H9 (cell line): ENCODE measurements around the gene TDO2. TPM values are rescaled to one million over a fixed set of nuclear protein-coding genes. Genes with fewer than 3 reads are reported as not detected.

ENCODE experiments used
- DNase-seq: peaks from one replicate; pipeline ENCODE4 v3.0.0-alpha.2; 2017
- H2AFZ ChIP-seq: one replicate; pipeline ENCODE4 v1.6.1; 2013; ENCODE audit warnings: mild to moderate bottlenecking, low read length, control low read depth, moderate library complexity
- H2AK5ac ChIP-seq: 2 replicates; pipeline ENCODE4 v1.6.1; 2013; ENCODE audit warnings: low read length, control low read depth, mixed read lengths; ENCODE audit not compliant: insufficient read length
- H2BK120ac ChIP-seq: one replicate; pipeline ENCODE4 v1.6.1; 2013; ENCODE audit warnings: low read depth, mild to moderate bottlenecking, low read length, control low read depth, inconsistent platforms; ENCODE audit not compliant: poor library complexity, severe bottlenecking
- H2BK12ac ChIP-seq: 2 replicates; pipeline ENCODE4 v1.6.1; 2013; ENCODE audit warnings: low read length, control low read depth, mixed read lengths, low read depth; ENCODE audit not compliant: insufficient read length
- H2BK15ac ChIP-seq: 2 replicates; pipeline ENCODE4 v1.6.1; 2013; ENCODE audit warnings: low read depth, low read length, control low read depth
- H2BK20ac ChIP-seq: one replicate; pipeline ENCODE4 v1.6.1; 2013; ENCODE audit warnings: low read depth, mild to moderate bottlenecking, low read length, control low read depth, inconsistent platforms; ENCODE audit not compliant: poor library complexity, severe bottlenecking
- H2BK5ac ChIP-seq: 2 replicates; pipeline ENCODE4 v1.6.1; 2013; ENCODE audit warnings: low read length, control low read depth, mixed read lengths; ENCODE audit not compliant: insufficient read length
- H3K14ac ChIP-seq: 2 replicates; pipeline ENCODE4 v1.6.1; 2013; ENCODE audit warnings: low read length, control low read depth; ENCODE audit not compliant: insufficient read depth
- H3K18ac ChIP-seq: 2 replicates; pipeline ENCODE4 v1.6.1; 2013; ENCODE audit warnings: low read depth, mild to moderate bottlenecking, mixed read lengths, low read length, control low read depth; ENCODE audit not compliant: insufficient read length
- H3K23ac ChIP-seq: 2 replicates; pipeline ENCODE4 v1.6.1; 2013; ENCODE audit warnings: low read length, control low read depth, mixed read lengths, low read depth; ENCODE audit not compliant: insufficient read length
- H3K23me2 ChIP-seq: 2 replicates; pipeline ENCODE4 v1.6.1; 2013; ENCODE audit warnings: low read depth, mild to moderate bottlenecking, mixed read lengths, low read length, control low read depth; ENCODE audit not compliant: insufficient read length, poor library complexity, severe bottlenecking
- H3K27ac ChIP-seq: 2 replicates; pipeline ENCODE4 v1.5.1; 2013; ENCODE audit warnings: low read length, control low read depth, mixed read lengths, low read depth; ENCODE audit not compliant: insufficient read length
- H3K27me3 ChIP-seq: 2 replicates; pipeline ENCODE4 v1.6.1; 2013; ENCODE audit warnings: low read length, control low read depth, inconsistent platforms; ENCODE audit not compliant: insufficient read depth
- H3K4ac ChIP-seq: 2 replicates; pipeline ENCODE4 v1.6.1; 2013; ENCODE audit warnings: low read depth, mild to moderate bottlenecking, control low read depth, inconsistent platforms, low read length, moderate library complexity
- H3K4me1 ChIP-seq: 2 replicates; pipeline ENCODE4 v1.6.1; 2013; ENCODE audit warnings: low read length, control low read depth, inconsistent platforms; ENCODE audit not compliant: insufficient read depth
- H3K4me2 ChIP-seq: 2 replicates; pipeline ENCODE4 v1.6.1; 2013; ENCODE audit warnings: low read length, control low read depth, mixed read lengths; ENCODE audit not compliant: insufficient read length, insufficient read depth
- H3K56ac ChIP-seq: 2 replicates; pipeline ENCODE4 v1.6.1; 2013; ENCODE audit warnings: low read depth, mild to moderate bottlenecking, mixed read lengths, low read length, control low read depth; ENCODE audit not compliant: insufficient read length
- H3K79me1 ChIP-seq: 2 replicates; pipeline ENCODE4 v1.6.1; 2013; ENCODE audit warnings: low read depth, mild to moderate bottlenecking, moderate library complexity, low read length, control low read depth, inconsistent platforms; ENCODE audit not compliant: insufficient read depth, poor library complexity, severe bottlenecking
- H3K79me2 ChIP-seq: 2 replicates; pipeline ENCODE4 v1.6.1; 2013; ENCODE audit warnings: low read length, control low read depth, inconsistent platforms; ENCODE audit not compliant: insufficient read depth
- H3K9ac ChIP-seq: 2 replicates; pipeline ENCODE4 v1.6.1; 2013; ENCODE audit warnings: low read length, control low read depth, mixed read lengths; ENCODE audit not compliant: insufficient read length; ENCODE audit errors: extremely low read depth
- H3K9me3 ChIP-seq: one replicate; pipeline ENCODE4 v1.6.1; 2013; ENCODE audit warnings: low read depth, low read length, inconsistent platforms; ENCODE audit not compliant: control insufficient read depth
- H3T11ph ChIP-seq: one replicate; pipeline ENCODE4 v1.6.1; 2013; ENCODE audit warnings: mild to moderate bottlenecking, low read length, control low read depth, inconsistent platforms
- H4K20me1 ChIP-seq: one replicate; pipeline ENCODE4 v1.6.1; 2013; ENCODE audit not compliant: control insufficient read depth, insufficient read length, insufficient read depth
- H4K5ac ChIP-seq: 2 replicates; pipeline ENCODE4 v1.6.1; 2013; ENCODE audit warnings: low read depth, mild to moderate bottlenecking, mixed read lengths, low read length, control low read depth; ENCODE audit not compliant: insufficient read length
- H4K8ac ChIP-seq: replicated peaks from 2 replicates; pipeline ENCODE4 v1.6.1; 2013; ENCODE audit warnings: low read length, control low read depth, mixed read lengths, low read depth; ENCODE audit not compliant: insufficient read length
- H4K91ac ChIP-seq: 2 replicates; pipeline ENCODE4 v1.6.1; 2013; ENCODE audit warnings: low read depth, mild to moderate bottlenecking, moderate library complexity, mixed read lengths, low read length, control low read depth; ENCODE audit not compliant: insufficient read length
- H3K27ac Mint-ChIP-seq, 3 experiments: 2 replicates in 2 of 3; 3 replicates in 1 of 3; pipeline ENCODE4 v1.8.0; 2020 to 2021; ENCODE audit warnings: mixed read lengths in 3 of 3, mild to moderate bottlenecking in 1 of 3, moderate library complexity in 1 of 3
- H3K27me3 Mint-ChIP-seq: 2 replicates; pipeline ENCODE4 v1.8.0; 2021; ENCODE audit warnings: low read depth, mild to moderate bottlenecking, moderate library complexity, mixed read lengths
- H3K36me3 Mint-ChIP-seq, 3 experiments: 2 replicates in 2 of 3; 3 replicates in 1 of 3; pipeline ENCODE4 v1.8.0; 2020 to 2021; ENCODE audit warnings: low read depth in 3 of 3, mixed read lengths in 3 of 3; ENCODE audit not compliant: insufficient read depth in 1 of 3
- H3K4me1 Mint-ChIP-seq, 2 experiments: 2 replicates each; pipeline ENCODE4 v1.8.0; 2020; ENCODE audit warnings: mixed read lengths in 2 of 2
- H3K4me3 Mint-ChIP-seq, 2 experiments: 2 replicates in 1 of 2; 3 replicates in 1 of 2; pipeline ENCODE4 v1.8.0; 2020 to 2021; ENCODE audit warnings: mild to moderate bottlenecking in 2 of 2, mixed read lengths in 2 of 2, moderate library complexity in 1 of 2
- H3K9me3 Mint-ChIP-seq, 2 experiments: 2 replicates in 1 of 2; 3 replicates in 1 of 2; pipeline ENCODE4 v1.8.0; 2020; ENCODE audit warnings: mild to moderate bottlenecking in 2 of 2, mixed read lengths in 2 of 2, moderate library complexity in 1 of 2
- WGBS: extraction: QIAGEN DNeasy Blood & Tissue Kit; methylation state at CpG from one replicate; pipeline ENCODE4 v1.1.7; 2013; ENCODE audit warnings: missing lambda C conversion rate, low lambda C conversion rate, mixed read lengths; ENCODE audit not compliant: insufficient read length; ENCODE audit errors: extremely low coverage; 5-methylcytosine and 5-hydroxymethylcytosine counted together
- total RNA-seq: library from RNA; stranded (reverse); gene quantifications from 2 replicates; pipeline ENCODE4 v1.2.1, GENCODE V29; 2021
- TF ChIP-seq, protein P1 (sequence below): fragments of 200-600 bp; sonication (generic); conservative IDR thresholded peaks from 3 replicates; pipeline ENCODE4 v1.8.0; 2021; ENCODE audit warnings: antibody characterized with exemption, mild to moderate bottlenecking

Gene TDO2
- total RNA-seq, 1 experiment from 2014 or later, result not detected

GRCh38 chr4:155943605-155944291 is 40.3 kb downstream of the TDO2 start:
- no peaks in the 10 kb centered on the region for H3K79me2 ChIP-seq
- H4K91ac ChIP-seq, result no peak overlapping the region
- H2BK12ac ChIP-seq, result no peak overlapping the region
- no peaks in the 10 kb centered on the region for H3K79me1 ChIP-seq
- H4K5ac ChIP-seq, result no peak overlapping the region
- H2BK15ac ChIP-seq, result no peak overlapping the region
- H3K9me3 Mint-ChIP-seq, result no peaks in the 10 kb centered on the region
- no peak overlapping the region for H3K27ac Mint-ChIP-seq
- WGBS, result no CpG with 5 or more reads among the region's 3 CpGs
- H3K9me3 ChIP-seq, result no peaks in the 10 kb centered on the region
- DNase-seq, result no peak
- no peaks in the 10 kb centered on the region for H3K27me3 Mint-ChIP-seq
- no peak overlapping the region for H3K4me2 ChIP-seq
- no peak overlapping the region for H3K23ac ChIP-seq
- H2AFZ ChIP-seq, result no peak overlapping the region
- H3K27ac ChIP-seq, result no peak overlapping the region
- no peaks in the 10 kb centered on the region for H3K27me3 ChIP-seq
- H4K20me1 ChIP-seq, result no peaks in the 10 kb centered on the region
- no peak overlapping the region for H3K9ac ChIP-seq
- no peak overlapping the region for H2BK120ac ChIP-seq
- no peaks in the 10 kb centered on the region for H3K4me1 ChIP-seq
- no peak overlapping the region for H3K4ac ChIP-seq
- H2BK5ac ChIP-seq, result no peak overlapping the region
- H3K18ac ChIP-seq, result no peak overlapping the region
- no peak overlapping the region for H3K14ac ChIP-seq
- no peaks in the 10 kb centered on the region for H3K23me2 ChIP-seq
- TF ChIP-seq, protein P1, sequence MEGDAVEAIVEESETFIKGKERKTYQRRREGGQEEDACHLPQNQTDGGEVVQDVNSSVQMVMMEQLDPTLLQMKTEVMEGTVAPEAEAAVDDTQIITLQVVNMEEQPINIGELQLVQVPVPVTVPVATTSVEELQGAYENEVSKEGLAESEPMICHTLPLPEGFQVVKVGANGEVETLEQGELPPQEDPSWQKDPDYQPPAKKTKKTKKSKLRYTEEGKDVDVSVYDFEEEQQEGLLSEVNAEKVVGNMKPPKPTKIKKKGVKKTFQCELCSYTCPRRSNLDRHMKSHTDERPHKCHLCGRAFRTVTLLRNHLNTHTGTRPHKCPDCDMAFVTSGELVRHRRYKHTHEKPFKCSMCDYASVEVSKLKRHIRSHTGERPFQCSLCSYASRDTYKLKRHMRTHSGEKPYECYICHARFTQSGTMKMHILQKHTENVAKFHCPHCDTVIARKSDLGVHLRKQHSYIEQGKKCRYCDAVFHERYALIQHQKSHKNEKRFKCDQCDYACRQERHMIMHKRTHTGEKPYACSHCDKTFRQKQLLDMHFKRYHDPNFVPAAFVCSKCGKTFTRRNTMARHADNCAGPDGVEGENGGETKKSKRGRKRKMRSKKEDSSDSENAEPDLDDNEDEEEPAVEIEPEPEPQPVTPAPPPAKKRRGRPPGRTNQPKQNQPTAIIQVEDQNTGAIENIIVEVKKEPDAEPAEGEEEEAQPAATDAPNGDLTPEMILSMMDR, result no peak
- H3K4me1 Mint-ChIP-seq, result no peaks in the 10 kb centered on the region
- no peak overlapping the region for H4K8ac ChIP-seq
- no peak overlapping the region for H3K4me3 Mint-ChIP-seq
- H3K36me3 Mint-ChIP-seq, result no peaks in the 10 kb centered on the region
- no peak overlapping the region for H3T11ph ChIP-seq
- no peak overlapping the region for H2AK5ac ChIP-seq
- H3K56ac ChIP-seq, result no peak overlapping the region
- no peak overlapping the region for H2BK20ac ChIP-seq
